Measurements from ENCODE around the gene GPSM1.
"Not testable (repeated sequence)": the region's sequence is repeated elsewhere in the genome, so short reads cannot be mapped to it uniquely, and the experiment has no call there.

GPSM1 gene

GRCh38 chr9:136351252-136351800 is 24.0 kb downstream of the GPSM1 start:
- H3K4me3 ChIP-seq (ENCODE audit: low read length), result no peak overlapping the region
- no peak for TF ChIP-seq ZNF274 (IDR thresholded peaks at IDR 0.05; ENCODE audit: low read depth, low read length)

- H3K4me3 ChIP-seq (ENCODE audit: low read length), result not testable (repeated sequence)
Measured at GRCh38 chr9:136351868-136352267, 24.5 kb downstream of the GPSM1 start.

- no peak overlapping the region for H3K4me3 ChIP-seq (ENCODE audit: low read length)
- TF ChIP-seq ZNF274 (IDR thresholded peaks at IDR 0.05; ENCODE audit: low read depth, low read length), result no peak
Measured at GRCh38 chr9:136352682-136353081, 25.3 kb downstream of the GPSM1 start.

GRCh38 chr9:136353088-136353487 is 25.7 kb downstream of the GPSM1 start:
- H3K4me3 ChIP-seq (ENCODE audit: low read length), result no peak overlapping the region
- TF ChIP-seq ZNF274 (IDR thresholded peaks at IDR 0.05; ENCODE audit: low read depth, low read length), result no peak

GRCh38 chr9:136353757-136354488 is 26.6 kb downstream of the GPSM1 start:
- H3K4me3 ChIP-seq (ENCODE audit: low read length), result no peak overlapping the region
- no peak for TF ChIP-seq ZNF274 (IDR thresholded peaks at IDR 0.05; ENCODE audit: low read depth, low read length)

GRCh38 chr9:136354592-136355085 is 27.3 kb downstream of the GPSM1 start:
- TF ChIP-seq ZNF274 (IDR thresholded peaks at IDR 0.05; ENCODE audit: low read depth, low read length), result no peak
- no peak overlapping the region for H3K4me3 ChIP-seq (ENCODE audit: low read length)

GRCh38 chr9:136355616-136356557 is 28.5 kb downstream of the GPSM1 start:
- H3K4me3 ChIP-seq (ENCODE audit: low read length), result no peak overlapping the region
- no peak for TF ChIP-seq ZNF274 (IDR thresholded peaks at IDR 0.05; ENCODE audit: low read depth, low read length)

GRCh38 chr9:136357202-136357725 is 29.9 kb downstream of the GPSM1 start:
- no peak for TF ChIP-seq ZNF274 (IDR thresholded peaks at IDR 0.05; ENCODE audit: low read depth, low read length)
- H3K4me3 ChIP-seq (ENCODE audit: low read length), result no peak overlapping the region

- TF ChIP-seq ZNF274 (IDR thresholded peaks at IDR 0.05; ENCODE audit: low read depth, low read length), result no peak
Measured at GRCh38 chr9:136358016-136358415, 30.7 kb downstream of the GPSM1 start.

GRCh38 chr9:136358888-136359287 is 31.5 kb downstream of the GPSM1 start:
- no peak overlapping the region for H3K4me3 ChIP-seq (ENCODE audit: low read length)
- no peak for TF ChIP-seq ZNF274 (IDR thresholded peaks at IDR 0.05; ENCODE audit: low read depth, low read length)

More at GRCh38 chr9:136358016-136358415, 30.7 kb downstream of the GPSM1 start:
- H3K4me3 ChIP-seq (ENCODE audit: low read length), result no peak overlapping the region

GRCh38 chr9:136359774-136360718 is 32.7 kb downstream of the GPSM1 start:
- no peak overlapping the region for H3K4me3 ChIP-seq (ENCODE audit: low read length)
- TF ChIP-seq ZNF274 (IDR thresholded peaks at IDR 0.05; ENCODE audit: low read depth, low read length), result no peak

- no peak overlapping the region for H3K4me3 ChIP-seq (ENCODE audit: low read length)
- no peak for TF ChIP-seq ZNF274 (IDR thresholded peaks at IDR 0.05; ENCODE audit: low read depth, low read length)
Measured at GRCh38 chr9:136361047-136361753, 33.9 kb downstream of the GPSM1 start.

Measured in GM08714 (cell line).